A549 (cell line): ENCODE data around the gene AGFG1. TPM values are rescaled to one million over a fixed set of nuclear protein-coding genes. Genes with fewer than 3 reads are reported as not detected.
A peak's percentile ranks its signal among the peaks of the same experiment; 100 is the strongest.

Experiments
- ATAC-seq, 2 experiments: fragments of 200-7000 bp in 1 of 2; fragments of >200 bp in 1 of 2; cut with Nextera tagmentation in 1 of 2; cut with Tn5 transposase in 1 of 2; 3 replicates each; pipeline versions ENCODE4 v1.8.0 to v1.9.1; 2018 to 2020; ENCODE audit warnings: mild to moderate bottlenecking in 1 of 2, moderate library complexity in 1 of 2
- CTCF ChIA-PET: fragments of 300-600 bp; sonication (Branson Sonifier 250); formaldehyde crosslinking; extraction: SDS; loops from one replicate; lab custom pipeline; 2021; ENCODE audit warnings: antibody characterized with exemption, inconsistent platforms; lab: Yijun Ruan, JAX
- POLR2A ChIA-PET: fragments of 350-600 bp; formaldehyde crosslinking; extraction: SDS; loops from one replicate; lab custom pipeline; 2021; ENCODE audit warnings: antibody characterized with exemption, inconsistent platforms; lab: Yijun Ruan, JAX
- DNase-seq, 2 experiments: peaks; one replicate each; pipeline versions ENCODE4 v3.0.0 to v3.0.0-alpha.2; 2011 to 2016; ENCODE audit warnings: low read depth in 1 of 2, low spot score in 1 of 2
- FAIRE-seq: peaks from 2 replicates; lab custom pipeline; 2011; peaks lifted over from hg19 to GRCh38; lab: Jason Lieb, UNC
- H3K27ac ChIP-seq, 2 experiments: fragments of >200 bp; sonication (Bioruptor Twin); formaldehyde crosslinking; 3 replicates each; pipeline ENCODE4 v1.5.1; 2016 to 2017
- H3K4me1 ChIP-seq: fragments of >200 bp; sonication (Bioruptor Twin); formaldehyde crosslinking; 3 replicates; pipeline ENCODE4 v1.6.1; 2016
- H3K4me2 ChIP-seq: fragments of >200 bp; sonication (Bioruptor Twin); formaldehyde crosslinking; 3 replicates; pipeline ENCODE4 v1.6.1; 2016
- H3K4me3 ChIP-seq: fragments of >200 bp; sonication (Bioruptor Twin); formaldehyde crosslinking; 3 replicates; pipeline ENCODE4 v1.5.1; 2016
- H3K9me3 ChIP-seq: fragments of >200 bp; sonication (Bioruptor Twin); formaldehyde crosslinking; 3 replicates; pipeline ENCODE4 v1.6.1; 2016
- CBX2 ChIP-seq: fragments of 200-600 bp; sonication (generic); IDR thresholded peaks from 2 replicates; pipeline ENCODE4 v1.6.1; 2016; ENCODE audit warnings: low read depth, mild to moderate bottlenecking, borderline replicate concordance
- CEBPB ChIP-seq, 2 experiments: fragments of >200 bp in 1 of 2; sonication (Bioruptor Twin) in 1 of 2; formaldehyde crosslinking in 1 of 2; IDR thresholded peaks; 2 replicates each; pipeline ENCODE4 v1.6.1; 2012 to 2016
- CHD2 ChIP-seq: fragments of 150-350 bp; IDR thresholded peaks from 2 replicates; pipeline ENCODE4 v1.6.1; 2014; ENCODE audit warnings: low read length; ENCODE audit not compliant: partially characterized antibody
- CHD4 ChIP-seq: fragments of 200-600 bp; sonication (generic); IDR thresholded peaks from 2 replicates; pipeline ENCODE4 v1.6.1; 2016; ENCODE audit warnings: antibody characterized with exemption, mild to moderate bottlenecking, borderline replicate concordance
- EP300 ChIP-seq, 2 experiments: fragments of >200 bp; sonication (Bioruptor Twin); formaldehyde crosslinking; IDR thresholded peaks; 2 replicates in 1 of 2; 3 replicates in 1 of 2; pipeline ENCODE4 v1.6.1; 2016 to 2017
- FOSB ChIP-seq: fragments of 250-450 bp; sonication (Bioruptor Pico); IDR thresholded peaks from 2 replicates; pipeline ENCODE4 v1.5.0; 2020; ENCODE audit warnings: mild to moderate bottlenecking, moderate library complexity
- FOSL2 ChIP-seq, 2 experiments: fragments of 450-650 bp in 1 of 2; fragments of >200 bp in 1 of 2; sonication (Bioruptor Twin) in 1 of 2; formaldehyde crosslinking; IDR thresholded peaks; 2 replicates each; pipeline versions ENCODE4 v1.5.0 to v1.6.1; 2016 to 2020; ENCODE audit warnings: mild to moderate bottlenecking in 1 of 2, moderate library complexity in 1 of 2
- FOXS1 ChIP-seq: fragments of 250-450 bp; sonication (Bioruptor Pico); IDR thresholded peaks from 2 replicates; pipeline ENCODE4 v1.5.0; 2020; ENCODE audit warnings: mild to moderate bottlenecking, moderate library complexity
- GATA3 ChIP-seq: IDR thresholded peaks from 2 replicates; pipeline ENCODE4 v1.6.1; 2012; ENCODE audit warnings: borderline replicate concordance
- HDAC2 ChIP-seq: fragments of 200-600 bp; sonication (generic); IDR thresholded peaks from 2 replicates; pipeline ENCODE4 v1.6.1; 2016
- HOXB13 ChIP-seq: fragments of 250-450 bp; sonication (Bioruptor Pico); IDR thresholded peaks from 2 replicates; pipeline ENCODE4 v1.5.0; 2020; ENCODE audit warnings: low read depth, mild to moderate bottlenecking, moderate library complexity
- MAFK ChIP-seq: fragments of 450-650 bp; IDR thresholded peaks from 2 replicates; pipeline ENCODE4 v1.6.1; 2014; ENCODE audit not compliant: partially characterized antibody
- NPAS2 ChIP-seq: fragments of 250-450 bp; sonication (Bioruptor Pico); IDR thresholded peaks from 2 replicates; pipeline ENCODE4 v1.8.0; 2022; ENCODE audit warnings: mild to moderate bottlenecking, moderate library complexity, borderline replicate concordance
- POLR2AphosphoS2 ChIP-seq: conservative IDR thresholded peaks from 2 replicates; pipeline ENCODE4 v1.6.1; 2012; ENCODE audit warnings: low read length, improper control_type of control experiment, inconsistent platforms
- RCOR1 ChIP-seq: fragments of 150-350 bp; IDR thresholded peaks from 2 replicates; pipeline ENCODE4 v1.6.1; 2014; ENCODE audit warnings: antibody characterized with exemption, low read length, low read depth
- RFX5 ChIP-seq: fragments of 450-650 bp; IDR thresholded peaks from 2 replicates; pipeline ENCODE4 v1.7.1; 2014; ENCODE audit warnings: antibody characterized with exemption, mild to moderate bottlenecking, moderate library complexity
- RNF2 ChIP-seq: fragments of 200-600 bp; sonication (generic); IDR thresholded peaks from 2 replicates; pipeline ENCODE4 v1.6.1; 2016; ENCODE audit warnings: low read depth, mild to moderate bottlenecking, antibody characterized with exemption, moderate library complexity, borderline replicate concordance
- ZC3H11A ChIP-seq: fragments of 450-650 bp; IDR thresholded peaks from 2 replicates; pipeline ENCODE4 v1.6.1; 2014; ENCODE audit warnings: antibody characterized with exemption, mild to moderate bottlenecking
- ZFP36 ChIP-seq: fragments of 450-650 bp; IDR thresholded peaks from 2 replicates; pipeline ENCODE4 v1.6.1; 2014; ENCODE audit warnings: borderline replicate concordance; ENCODE audit not compliant: partially characterized antibody
- ZSCAN20 ChIP-seq: fragments of 250-450 bp; sonication (Bioruptor Pico); IDR thresholded peaks from 2 replicates; pipeline ENCODE4 v1.8.0; 2022; ENCODE audit warnings: mild to moderate bottlenecking, moderate library complexity
- WGBS: methylation state at CpG from one replicate; pipeline ENCODE4 v1.1.6; 2017; ENCODE audit errors: missing lambda C conversion rate; 5-methylcytosine and 5-hydroxymethylcytosine counted together
- polyA plus RNA-seq, 4 experiments: library from polyadenylated mRNA; depleted of rRNA in 3 of 4; stranded (reverse); fragments of >200 nt; fragmentation: RNase III in 1 of 4; extraction: RNeasy Plus Mini Kit Qiagen cat#74134 plus additional on column Dnase treatment in 1 of 4; gene quantifications; 2 replicates in 3 of 4; 3 replicates in 1 of 4; pipeline ENCODE4 v1.2.3, GENCODE V29; 2011 to 2017
- TF ChIP-seq, protein P1 (sequence below): fragments of 250-450 bp; sonication (Bioruptor Pico); IDR thresholded peaks from 2 replicates; pipeline ENCODE4 v1.5.0; 2021; ENCODE audit warnings: mild to moderate bottlenecking, moderate library complexity, borderline replicate concordance
- TF ChIP-seq, protein P2 (sequence below): fragments of 250-450 bp; sonication (Bioruptor Pico); IDR thresholded peaks from 2 replicates; pipeline ENCODE4 v1.5.0; 2020; ENCODE audit warnings: low read depth, mild to moderate bottlenecking, moderate library complexity
- TF ChIP-seq, protein P3 (sequence below): fragments of 200-600 bp; sonication (generic); IDR thresholded peaks from 2 replicates; pipeline ENCODE4 v1.6.1; 2016; ENCODE audit warnings: antibody characterized with exemption, mild to moderate bottlenecking, moderate library complexity
- TF ChIP-seq, protein P4 (sequence below): IDR thresholded peaks from 2 replicates; pipeline ENCODE4 v1.6.1; 2012; ENCODE audit warnings: low read depth, borderline replicate concordance
- TF ChIP-seq, protein P5 (sequence below): fragments of >200 bp; sonication (Bioruptor Twin); formaldehyde crosslinking; IDR thresholded peaks from 2 replicates; pipeline ENCODE4 v1.6.1; 2016

Gene AGFG1
- polyA plus RNA-seq, 2 of the 4 experiments (the other 2 are of a cell fraction) = 96.9 to 384 TPM

DNA sequence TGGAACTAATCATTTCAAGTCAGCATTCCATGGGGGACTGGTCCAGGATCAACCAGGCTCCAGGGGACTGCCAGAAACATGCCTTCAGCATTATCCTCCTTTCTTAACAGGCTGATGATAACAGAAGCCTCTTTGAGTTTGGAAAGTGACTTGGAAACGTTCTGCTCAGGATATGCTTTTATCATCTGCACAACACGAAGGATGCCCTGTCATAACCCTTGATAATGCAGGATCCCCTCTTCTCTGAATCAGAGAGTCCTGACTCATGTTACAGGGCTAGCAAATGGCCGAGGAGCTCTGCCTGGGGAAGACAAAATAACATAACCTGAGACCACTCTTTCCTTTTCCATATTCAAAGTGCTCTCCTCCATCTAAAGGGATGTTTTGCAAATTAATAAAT lies 136.0 kb downstream of the AGFG1 start:
- ATAC-seq (peak; percentile 47 to 64; a peak in 3 of 6 replicates), DNase-seq (no peak), FAIRE-seq (no peak)
- Histone ChIP-seq H3K4me3 (no peak overlapping the region), H3K4me1 (peaks cover 8% of the 10 kb centered on the region; the same call in 1 of the 3 replicates), H3K27ac (no peak overlapping the region), H3K9me3 (no peaks in the 10 kb centered on the region), H3K4me2 (no peak overlapping the region)
- TF ChIP-seq FOXS1 (CRISPR knock-in tag) (no peak), CEBPB (IDR thresholded peaks at IDR 0.05) (no peak), HOXB13 (CRISPR knock-in tag) (no peak), NPAS2 (CRISPR knock-in tag) (no peak), ZC3H11A (no peak), RCOR1 (no peak), RNF2 (no peak), FOSL2 (IDR thresholded peaks at IDR 0.05) (no peak), FOSL2 (CRISPR knock-in tag; IDR thresholded peaks at IDR 0.05) (no peak), FOSB (CRISPR knock-in tag) (no peak)
- TF ChIP-seq, protein P1, sequence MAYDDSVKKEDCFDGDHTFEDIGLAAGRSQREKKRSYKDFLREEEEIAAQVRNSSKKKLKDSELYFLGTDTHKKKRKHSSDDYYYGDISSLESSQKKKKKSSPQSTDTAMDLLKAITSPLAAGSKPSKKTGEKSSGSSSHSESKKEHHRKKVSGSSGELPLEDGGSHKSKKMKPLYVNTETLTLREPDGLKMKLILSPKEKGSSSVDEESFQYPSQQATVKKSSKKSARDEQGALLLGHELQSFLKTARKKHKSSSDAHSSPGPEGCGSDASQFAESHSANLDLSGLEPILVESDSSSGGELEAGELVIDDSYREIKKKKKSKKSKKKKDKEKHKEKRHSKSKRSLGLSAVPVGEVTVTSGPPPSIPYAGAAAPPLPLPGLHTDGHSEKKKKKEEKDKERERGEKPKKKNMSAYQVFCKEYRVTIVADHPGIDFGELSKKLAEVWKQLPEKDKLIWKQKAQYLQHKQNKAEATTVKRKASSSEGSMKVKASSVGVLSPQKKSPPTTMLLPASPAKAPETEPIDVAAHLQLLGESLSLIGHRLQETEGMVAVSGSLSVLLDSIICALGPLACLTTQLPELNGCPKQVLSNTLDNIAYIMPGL = no peak
- TF ChIP-seq, protein P2, sequence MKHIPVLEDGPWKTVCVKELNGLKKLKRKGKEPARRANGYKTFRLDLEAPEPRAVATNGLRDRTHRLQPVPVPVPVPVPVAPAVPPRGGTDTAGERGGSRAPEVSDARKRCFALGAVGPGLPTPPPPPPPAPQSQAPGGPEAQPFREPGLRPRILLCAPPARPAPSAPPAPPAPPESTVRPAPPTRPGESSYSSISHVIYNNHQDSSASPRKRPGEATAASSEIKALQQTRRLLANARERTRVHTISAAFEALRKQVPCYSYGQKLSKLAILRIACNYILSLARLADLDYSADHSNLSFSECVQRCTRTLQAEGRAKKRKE (CRISPR knock-in tag) = no peak
- ChIA-PET POLR2A (no interaction called here), CTCF (interaction anchor here (1.6 kb wide), 1 partner anchor 30 kb away, joined by 3 read pairs; no protein-coding TSS in a partner anchor)
- 43% methylated on average over 3 of the region's 3 CpGs for WGBS

DNA sequence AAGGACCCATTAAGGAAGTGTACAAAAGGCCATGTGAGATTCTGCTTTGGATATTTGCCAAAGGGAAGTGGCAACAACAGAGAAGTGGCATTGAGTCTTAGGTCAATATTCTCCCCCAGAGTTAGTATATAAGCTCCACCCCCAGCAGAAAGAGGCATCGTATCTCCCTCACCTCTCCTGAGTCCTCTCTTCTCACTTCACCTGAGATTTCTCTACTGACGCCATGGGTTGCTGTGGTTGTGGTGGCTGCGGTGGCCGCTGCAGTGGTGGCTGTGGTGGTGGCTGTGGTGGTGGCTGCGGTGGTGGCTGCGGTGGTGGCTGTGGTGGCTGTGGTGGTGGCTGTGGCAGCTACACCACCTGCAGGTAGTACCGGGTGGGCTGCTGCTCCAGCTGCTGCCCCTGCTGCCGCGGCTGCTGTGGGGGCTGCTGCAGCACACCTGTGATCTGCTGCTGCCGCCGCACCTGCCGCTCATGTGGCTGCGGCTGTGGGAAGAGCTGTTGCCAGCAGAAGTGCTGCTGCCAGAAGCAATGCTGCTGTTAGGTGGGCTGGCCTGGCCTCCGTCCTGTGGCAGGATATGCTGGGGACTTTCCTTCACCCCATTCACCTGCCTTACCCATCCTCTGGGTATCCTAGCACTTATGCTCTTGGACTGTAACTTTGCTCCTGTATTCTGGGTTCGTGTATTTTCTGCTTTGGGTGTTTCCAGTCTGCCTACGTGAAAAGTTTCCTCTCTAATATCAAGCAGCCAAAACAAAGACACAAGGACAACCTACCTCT lies 136.8 kb downstream of the AGFG1 start:
- DNase-seq = no peak
- Histone ChIP-seq H3K4me2 (no peak overlapping the region), H3K27ac (no peak overlapping the region), H3K4me3 (no peak overlapping the region), H3K9me3 (no peaks in the 10 kb centered on the region), H3K4me1 (peaks cover 8% of the 10 kb centered on the region; the same call in 1 of the 3 replicates)
- CTCF ChIA-PET = interaction anchor here (1.6 kb wide), 1 partner anchor 30 kb away, joined by 3 read pairs; no protein-coding TSS in a partner anchor
- POLR2A ChIA-PET = no interaction called here
- TF ChIP-seq, protein P3, sequence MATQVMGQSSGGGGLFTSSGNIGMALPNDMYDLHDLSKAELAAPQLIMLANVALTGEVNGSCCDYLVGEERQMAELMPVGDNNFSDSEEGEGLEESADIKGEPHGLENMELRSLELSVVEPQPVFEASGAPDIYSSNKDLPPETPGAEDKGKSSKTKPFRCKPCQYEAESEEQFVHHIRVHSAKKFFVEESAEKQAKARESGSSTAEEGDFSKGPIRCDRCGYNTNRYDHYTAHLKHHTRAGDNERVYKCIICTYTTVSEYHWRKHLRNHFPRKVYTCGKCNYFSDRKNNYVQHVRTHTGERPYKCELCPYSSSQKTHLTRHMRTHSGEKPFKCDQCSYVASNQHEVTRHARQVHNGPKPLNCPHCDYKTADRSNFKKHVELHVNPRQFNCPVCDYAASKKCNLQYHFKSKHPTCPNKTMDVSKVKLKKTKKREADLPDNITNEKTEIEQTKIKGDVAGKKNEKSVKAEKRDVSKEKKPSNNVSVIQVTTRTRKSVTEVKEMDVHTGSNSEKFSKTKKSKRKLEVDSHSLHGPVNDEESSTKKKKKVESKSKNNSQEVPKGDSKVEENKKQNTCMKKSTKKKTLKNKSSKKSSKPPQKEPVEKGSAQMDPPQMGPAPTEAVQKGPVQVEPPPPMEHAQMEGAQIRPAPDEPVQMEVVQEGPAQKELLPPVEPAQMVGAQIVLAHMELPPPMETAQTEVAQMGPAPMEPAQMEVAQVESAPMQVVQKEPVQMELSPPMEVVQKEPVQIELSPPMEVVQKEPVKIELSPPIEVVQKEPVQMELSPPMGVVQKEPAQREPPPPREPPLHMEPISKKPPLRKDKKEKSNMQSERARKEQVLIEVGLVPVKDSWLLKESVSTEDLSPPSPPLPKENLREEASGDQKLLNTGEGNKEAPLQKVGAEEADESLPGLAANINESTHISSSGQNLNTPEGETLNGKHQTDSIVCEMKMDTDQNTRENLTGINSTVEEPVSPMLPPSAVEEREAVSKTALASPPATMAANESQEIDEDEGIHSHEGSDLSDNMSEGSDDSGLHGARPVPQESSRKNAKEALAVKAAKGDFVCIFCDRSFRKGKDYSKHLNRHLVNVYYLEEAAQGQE = no peak
- TF ChIP-seq MAFK (no peak), ZSCAN20 (CRISPR knock-in tag) (no peak), RFX5 (no peak), ZFP36 (no peak), EP300 (IDR thresholded peaks at IDR 0.05) (no peak), GATA3 (no peak), FOXS1 (CRISPR knock-in tag) (no peak), CBX2 (no peak), ZC3H11A (no peak), POLR2AphosphoS2 (no peak), CHD4 (no peak), HOXB13 (CRISPR knock-in tag) (no peak), FOSL2 (IDR thresholded peaks at IDR 0.05) (no peak), FOSL2 (CRISPR knock-in tag; IDR thresholded peaks at IDR 0.05) (no peak), CHD2 (no peak), HDAC2 (no peak)
- TF ChIP-seq, protein P4, sequence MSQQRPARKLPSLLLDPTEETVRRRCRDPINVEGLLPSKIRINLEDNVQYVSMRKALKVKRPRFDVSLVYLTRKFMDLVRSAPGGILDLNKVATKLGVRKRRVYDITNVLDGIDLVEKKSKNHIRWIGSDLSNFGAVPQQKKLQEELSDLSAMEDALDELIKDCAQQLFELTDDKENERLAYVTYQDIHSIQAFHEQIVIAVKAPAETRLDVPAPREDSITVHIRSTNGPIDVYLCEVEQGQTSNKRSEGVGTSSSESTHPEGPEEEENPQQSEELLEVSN = no peak
- TF ChIP-seq, protein P5, sequence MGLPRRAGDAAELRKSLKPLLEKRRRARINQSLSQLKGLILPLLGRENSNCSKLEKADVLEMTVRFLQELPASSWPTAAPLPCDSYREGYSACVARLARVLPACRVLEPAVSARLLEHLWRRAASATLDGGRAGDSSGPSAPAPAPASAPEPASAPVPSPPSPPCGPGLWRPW = no peak
- TF ChIP-seq, protein P1 = no peak
- 90% methylated on average over 11 of the region's 16 CpGs for WGBS
- ATAC-seq = no peak
- no peak for FAIRE-seq
